ENCODE data around the gene LRRC4C. TPM values are rescaled to one million over a fixed set of nuclear protein-coding genes. Genes with fewer than 3 reads are reported as not detected.

The LRRC4C gene
- polyA plus RNA-seq, 1 of the 3 experiments (the other 2 are of a cell fraction) = 0.16 TPM

DNA sequence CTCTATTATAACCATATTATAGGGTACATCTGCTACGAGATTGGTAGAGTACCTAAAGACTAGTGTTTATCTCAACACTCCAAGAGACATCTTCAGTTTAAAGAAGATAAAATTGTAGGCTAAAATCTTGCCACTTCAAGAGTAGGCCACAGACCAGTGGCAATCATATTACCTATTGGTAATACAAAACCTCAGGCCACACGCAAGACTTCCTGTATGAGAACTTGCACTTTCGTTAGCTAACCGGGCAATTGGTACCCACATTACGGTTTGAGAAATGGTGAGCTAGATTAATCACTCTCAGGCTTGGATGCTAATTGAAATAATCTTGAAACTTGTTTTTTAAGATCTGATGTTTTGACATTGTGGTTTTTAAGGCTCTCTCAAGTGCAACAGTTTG lies 772.7 kb downstream of the LRRC4C start:
- no peaks in the 10 kb centered on the region for H3K9me2 ChIP-seq
- CTCF ChIA-PET = interaction anchor here (1.3 kb wide), 1 partner anchor 8 kb away, joined by 3 read pairs; no protein-coding TSS in a partner anchor
- no peaks in the 10 kb centered on the region for H3K79me2 ChIP-seq (ENCODE audit: insufficient read depth)
- H3K4me3 ChIP-seq (ENCODE audit: low read depth in 2 of 2, low read length in 1 of 2) = no peak overlapping the region
- H3K9ac ChIP-seq = no peak overlapping the region
- no peaks in the 10 kb centered on the region for H3K4me1 ChIP-seq (ENCODE audit: control insufficient read depth in 1 of 2, insufficient read depth in 2 of 2, low read depth in 1 of 2, low read length in 1 of 2)
- TF ChIP-seq YY1 (IDR thresholded peaks at IDR 0.05; ENCODE audit: low read depth) (no peak), FOXM1 (IDR thresholded peaks at IDR 0.05; ENCODE audit: low read depth) (no peak), FOXJ3 (CRISPR knock-in tag; IDR thresholded peaks at IDR 0.05) (no peak), ELF1 (IDR thresholded peaks at IDR 0.05) (no peak)
- DNase-seq = no peak
- POLR2A ChIA-PET = no interaction called here
- no peak overlapping the region for H3K27ac ChIP-seq (ENCODE audit: low read depth in 2 of 2, low read length in 1 of 2)
- 19% methylated on average over 5 of the region's 5 CpGs for WGBS (ENCODE audit: low lambda C conversion rate)
- no peak overlapping the region for H3K4me2 ChIP-seq
- H3K36me3 ChIP-seq (replicated peaks in 1 of 2; ENCODE audit: control insufficient read depth in 1 of 2, insufficient read depth in 2 of 2, low read length in 1 of 2) = no peaks in the 10 kb centered on the region
- no peaks in the 10 kb centered on the region for H3F3A ChIP-seq (replicated peaks; ENCODE audit: insufficient read depth)
- H3K27me3 ChIP-seq (ENCODE audit: insufficient read depth) = no peaks in the 10 kb centered on the region
- H2AFZ ChIP-seq (ENCODE audit: low read depth) = no peak overlapping the region
- no peaks in the 10 kb centered on the region; the same call in 1 of the 2 replicates for H3K9me3 ChIP-seq
- H4K20me1 ChIP-seq (ENCODE audit: insufficient read depth) = no peaks in the 10 kb centered on the region

- TF ChIP-seq, protein P1, sequence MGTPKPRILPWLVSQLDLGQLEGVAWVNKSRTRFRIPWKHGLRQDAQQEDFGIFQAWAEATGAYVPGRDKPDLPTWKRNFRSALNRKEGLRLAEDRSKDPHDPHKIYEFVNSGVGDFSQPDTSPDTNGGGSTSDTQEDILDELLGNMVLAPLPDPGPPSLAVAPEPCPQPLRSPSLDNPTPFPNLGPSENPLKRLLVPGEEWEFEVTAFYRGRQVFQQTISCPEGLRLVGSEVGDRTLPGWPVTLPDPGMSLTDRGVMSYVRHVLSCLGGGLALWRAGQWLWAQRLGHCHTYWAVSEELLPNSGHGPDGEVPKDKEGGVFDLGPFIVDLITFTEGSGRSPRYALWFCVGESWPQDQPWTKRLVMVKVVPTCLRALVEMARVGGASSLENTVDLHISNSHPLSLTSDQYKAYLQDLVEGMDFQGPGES (IDR thresholded peaks at IDR 0.05; ENCODE audit: low read depth, low read length) = no peak
- Histone ChIP-seq H3K27me3 (ENCODE audit: insufficient read depth) (no peaks in the 10 kb centered on the region), H3K9me3 (no peaks in the 10 kb centered on the region; the same call in 1 of the 2 replicates), H4K20me1 (ENCODE audit: insufficient read depth) (no peaks in the 10 kb centered on the region), H2AFZ (ENCODE audit: low read depth) (no peak overlapping the region), H3K27ac (ENCODE audit: low read depth in 2 of 2, low read length in 1 of 2) (no peak overlapping the region), H3K4me1 (ENCODE audit: control insufficient read depth in 1 of 2, insufficient read depth in 2 of 2, low read depth in 1 of 2, low read length in 1 of 2) (no peaks in the 10 kb centered on the region), H3K9ac (no peak overlapping the region), H3K9me2 (no peaks in the 10 kb centered on the region), H3K4me3 (ENCODE audit: low read depth in 2 of 2, low read length in 1 of 2) (no peak overlapping the region), H3F3A (replicated peaks; ENCODE audit: insufficient read depth) (no peaks in the 10 kb centered on the region), H3K79me2 (ENCODE audit: insufficient read depth) (no peaks in the 10 kb centered on the region), H3K4me2 (no peak overlapping the region), H3K36me3 (replicated peaks in 1 of 2; ENCODE audit: control insufficient read depth in 1 of 2, insufficient read depth in 2 of 2, low read length in 1 of 2) (no peaks in the 10 kb centered on the region)
- no peak for DNase-seq
- ChIA-PET CTCF (no interaction called here), POLR2A (no interaction called here)
- WGBS (ENCODE audit: low lambda C conversion rate) = 32% methylated on average over 7 of the region's 7 CpGs
These were observed 776.4 kb downstream of the LRRC4C start for GRCh38 chr11:40683010-40683409.

GRCh38 chr11:40679276-40679675 lies 780.2 kb downstream of the LRRC4C start:
- Histone ChIP-seq H4K20me1 (ENCODE audit: insufficient read depth) (no peaks in the 10 kb centered on the region), H3K4me2 (no peak overlapping the region), H3K4me1 (ENCODE audit: control insufficient read depth in 1 of 2, insufficient read depth in 2 of 2, low read depth in 1 of 2, low read length in 1 of 2) (no peaks in the 10 kb centered on the region), H3K79me2 (ENCODE audit: insufficient read depth) (no peaks in the 10 kb centered on the region), H3K27me3 (ENCODE audit: insufficient read depth) (no peaks in the 10 kb centered on the region), H3K36me3 (replicated peaks in 1 of 2; ENCODE audit: control insufficient read depth in 1 of 2, insufficient read depth in 2 of 2, low read length in 1 of 2) (no peaks in the 10 kb centered on the region), H3K9ac (no peak overlapping the region), H3F3A (replicated peaks; ENCODE audit: insufficient read depth) (no peaks in the 10 kb centered on the region), H3K9me3 (no peaks in the 10 kb centered on the region; the same call in 1 of the 2 replicates), H3K4me3 (ENCODE audit: low read depth in 2 of 2, low read length in 1 of 2) (no peak overlapping the region), H3K9me2 (no peaks in the 10 kb centered on the region), H3K27ac (ENCODE audit: low read depth in 2 of 2, low read length in 1 of 2) (no peak overlapping the region), H2AFZ (ENCODE audit: low read depth) (no peak overlapping the region)
- CTCF ChIA-PET = no interaction called here
- DNase-seq = no peak
- POLR2A ChIA-PET = no interaction called here
- 5% methylated on average over 2 of the region's 3 CpGs for WGBS (ENCODE audit: low lambda C conversion rate)
- TF ChIP-seq EZH2phosphoT487 (IDR thresholded peaks at IDR 0.05; ENCODE audit: borderline replicate concordance, low read depth) (no peak), NFIC (IDR thresholded peaks at IDR 0.05; ENCODE audit: borderline replicate concordance) (no peak), MAX (IDR thresholded peaks at IDR 0.05; ENCODE audit: low read depth) (no peak), SMC3 (IDR thresholded peaks at IDR 0.05; ENCODE audit: low read depth, low read length) (no peak), JUND (IDR thresholded peaks at IDR 0.05) (no peak), YY1 (IDR thresholded peaks at IDR 0.05; ENCODE audit: low read depth) (no peak), TAF1 (IDR thresholded peaks at IDR 0.05; ENCODE audit: borderline replicate concordance, low read depth, low read length) (no peak), FOXM1 (IDR thresholded peaks at IDR 0.05; ENCODE audit: low read depth) (no peak), ELF1 (IDR thresholded peaks at IDR 0.05) (no peak), MXI1 (IDR thresholded peaks at IDR 0.05; ENCODE audit: low read depth, low read length) (no peak), FOSL2 (IDR thresholded peaks at IDR 0.05; ENCODE audit: borderline replicate concordance, low read depth) (no peak), SIN3A (IDR thresholded peaks at IDR 0.05; ENCODE audit: borderline replicate concordance, low read depth, low read length) (no peak)
- TF ChIP-seq, protein P1 (IDR thresholded peaks at IDR 0.05; ENCODE audit: low read depth, low read length) = no peak
- TF ChIP-seq, protein P2, sequence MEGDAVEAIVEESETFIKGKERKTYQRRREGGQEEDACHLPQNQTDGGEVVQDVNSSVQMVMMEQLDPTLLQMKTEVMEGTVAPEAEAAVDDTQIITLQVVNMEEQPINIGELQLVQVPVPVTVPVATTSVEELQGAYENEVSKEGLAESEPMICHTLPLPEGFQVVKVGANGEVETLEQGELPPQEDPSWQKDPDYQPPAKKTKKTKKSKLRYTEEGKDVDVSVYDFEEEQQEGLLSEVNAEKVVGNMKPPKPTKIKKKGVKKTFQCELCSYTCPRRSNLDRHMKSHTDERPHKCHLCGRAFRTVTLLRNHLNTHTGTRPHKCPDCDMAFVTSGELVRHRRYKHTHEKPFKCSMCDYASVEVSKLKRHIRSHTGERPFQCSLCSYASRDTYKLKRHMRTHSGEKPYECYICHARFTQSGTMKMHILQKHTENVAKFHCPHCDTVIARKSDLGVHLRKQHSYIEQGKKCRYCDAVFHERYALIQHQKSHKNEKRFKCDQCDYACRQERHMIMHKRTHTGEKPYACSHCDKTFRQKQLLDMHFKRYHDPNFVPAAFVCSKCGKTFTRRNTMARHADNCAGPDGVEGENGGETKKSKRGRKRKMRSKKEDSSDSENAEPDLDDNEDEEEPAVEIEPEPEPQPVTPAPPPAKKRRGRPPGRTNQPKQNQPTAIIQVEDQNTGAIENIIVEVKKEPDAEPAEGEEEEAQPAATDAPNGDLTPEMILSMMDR (IDR thresholded peaks at IDR 0.05) = no peak
- TF ChIP-seq, protein P3, sequence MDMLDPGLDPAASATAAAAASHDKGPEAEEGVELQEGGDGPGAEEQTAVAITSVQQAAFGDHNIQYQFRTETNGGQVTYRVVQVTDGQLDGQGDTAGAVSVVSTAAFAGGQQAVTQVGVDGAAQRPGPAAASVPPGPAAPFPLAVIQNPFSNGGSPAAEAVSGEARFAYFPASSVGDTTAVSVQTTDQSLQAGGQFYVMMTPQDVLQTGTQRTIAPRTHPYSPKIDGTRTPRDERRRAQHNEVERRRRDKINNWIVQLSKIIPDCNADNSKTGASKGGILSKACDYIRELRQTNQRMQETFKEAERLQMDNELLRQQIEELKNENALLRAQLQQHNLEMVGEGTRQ (IDR thresholded peaks at IDR 0.05; ENCODE audit: borderline replicate concordance, low read depth, low read length) = no peak

Data from SK-N-SH (cell line).